Chondrocyte (in vitro differentiated cells): Measurements from ENCODE around the gene WFDC11. TPM values are rescaled to one million over a fixed set of nuclear protein-coding genes. Genes with fewer than 3 reads are reported as not detected.

Source experiments
- DNase-seq: peaks from one replicate; pipeline ENCODE4 v3.0.0; 2021; ENCODE audit warnings: mixed read lengths, low spot score
- H3K27ac Mint-ChIP-seq: one replicate; pipeline ENCODE4 v1.8.0; 2021; ENCODE audit warnings: mild to moderate bottlenecking, moderate library complexity, mixed read lengths; ENCODE audit not compliant: unreplicated experiment
- H3K27me3 Mint-ChIP-seq: 2 replicates; pipeline ENCODE4 v1.8.0; 2021; ENCODE audit warnings: low read depth, mixed read lengths
- H3K36me3 Mint-ChIP-seq: 2 replicates; pipeline ENCODE4 v1.8.0; 2021; ENCODE audit warnings: low read depth, mixed read lengths
- H3K4me1 Mint-ChIP-seq: 2 replicates; pipeline ENCODE4 v1.8.0; 2021; ENCODE audit warnings: low read depth, mild to moderate bottlenecking, mixed read lengths
- H3K4me3 Mint-ChIP-seq: one replicate; pipeline ENCODE4 v1.8.0; 2021; ENCODE audit warnings: mild to moderate bottlenecking, moderate library complexity, mixed read lengths; ENCODE audit not compliant: unreplicated experiment
- H3K9me3 Mint-ChIP-seq: 2 replicates; pipeline ENCODE4 v1.8.0; 2021; ENCODE audit warnings: low read depth, mixed read lengths
- microRNA-seq: library from miRNA; unstranded; fragments of <30 nt; microRNA quantifications from one replicate; pipeline ENCODE4 v1.2.0, GENCODE V29; 2020; ENCODE audit warnings: borderline number of aligned reads
- total RNA-seq: library from RNA; stranded (reverse); gene quantifications from 3 replicates; pipeline ENCODE4 v1.2.1, GENCODE V29; 2021
- TF ChIP-seq, protein P1 (sequence below): fragments of 200-600 bp; sonication (generic); IDR thresholded peaks from 2 replicates; pipeline ENCODE4 v1.5.0; 2021; ENCODE audit warnings: antibody characterized with exemption, mild to moderate bottlenecking, moderate library complexity

WFDC11 gene
- total RNA-seq, 1 donor from 2014 or later = not detected

DNA sequence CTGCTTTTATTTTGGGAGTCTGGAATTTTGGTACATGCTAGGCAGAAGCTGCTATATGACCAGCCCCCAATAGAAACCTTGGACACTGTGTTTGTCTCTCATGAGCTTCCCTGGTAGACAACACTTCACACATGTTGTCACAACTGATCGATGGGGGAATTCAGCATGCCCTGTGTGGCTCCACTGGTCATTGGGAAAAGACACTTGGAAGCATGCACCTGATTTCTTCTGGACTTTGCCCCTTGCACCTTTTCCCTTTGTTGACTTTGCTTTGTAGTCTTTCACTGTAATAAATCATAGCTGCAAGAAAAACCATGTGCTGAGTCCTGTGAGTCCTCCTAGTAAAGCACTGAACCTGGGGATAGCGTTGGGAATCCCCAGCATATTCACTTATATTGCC lies 48.4 kb downstream of the WFDC11 start:
- Mint-ChIP-seq H3K27me3 (peaks cover 13% of the 10 kb centered on the region), H3K4me3 (no peak overlapping the region)

DNA sequence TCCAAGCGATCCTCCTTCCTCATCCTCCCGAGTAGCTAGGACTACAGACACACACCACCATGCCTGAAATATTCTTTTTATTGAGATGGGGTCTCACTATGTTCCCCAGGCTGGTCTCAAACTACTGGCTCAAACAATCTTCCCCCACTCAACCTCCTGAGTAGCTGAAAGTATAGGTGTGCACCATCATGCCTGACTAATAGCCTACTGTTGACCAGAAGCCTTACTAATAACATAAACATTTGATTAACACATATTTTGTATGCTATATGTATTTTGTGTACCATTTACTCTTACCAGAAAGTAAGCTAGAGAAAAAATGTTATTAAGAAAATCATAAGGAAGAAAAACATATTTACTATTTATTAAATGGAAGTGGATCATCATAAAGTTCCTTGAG lies 52.4 kb downstream of the WFDC11 start:
- H3K4me1 Mint-ChIP-seq = no peaks in the 10 kb centered on the region
- no peaks in the 10 kb centered on the region for H3K27me3 Mint-ChIP-seq
- DNase-seq = no peak
- TF ChIP-seq, protein P1, sequence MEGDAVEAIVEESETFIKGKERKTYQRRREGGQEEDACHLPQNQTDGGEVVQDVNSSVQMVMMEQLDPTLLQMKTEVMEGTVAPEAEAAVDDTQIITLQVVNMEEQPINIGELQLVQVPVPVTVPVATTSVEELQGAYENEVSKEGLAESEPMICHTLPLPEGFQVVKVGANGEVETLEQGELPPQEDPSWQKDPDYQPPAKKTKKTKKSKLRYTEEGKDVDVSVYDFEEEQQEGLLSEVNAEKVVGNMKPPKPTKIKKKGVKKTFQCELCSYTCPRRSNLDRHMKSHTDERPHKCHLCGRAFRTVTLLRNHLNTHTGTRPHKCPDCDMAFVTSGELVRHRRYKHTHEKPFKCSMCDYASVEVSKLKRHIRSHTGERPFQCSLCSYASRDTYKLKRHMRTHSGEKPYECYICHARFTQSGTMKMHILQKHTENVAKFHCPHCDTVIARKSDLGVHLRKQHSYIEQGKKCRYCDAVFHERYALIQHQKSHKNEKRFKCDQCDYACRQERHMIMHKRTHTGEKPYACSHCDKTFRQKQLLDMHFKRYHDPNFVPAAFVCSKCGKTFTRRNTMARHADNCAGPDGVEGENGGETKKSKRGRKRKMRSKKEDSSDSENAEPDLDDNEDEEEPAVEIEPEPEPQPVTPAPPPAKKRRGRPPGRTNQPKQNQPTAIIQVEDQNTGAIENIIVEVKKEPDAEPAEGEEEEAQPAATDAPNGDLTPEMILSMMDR = no peak
- no peak overlapping the region for H3K27ac Mint-ChIP-seq
- H3K9me3 Mint-ChIP-seq = peaks cover 4% of the 10 kb centered on the region
- H3K36me3 Mint-ChIP-seq = no peaks in the 10 kb centered on the region
- H3K4me3 Mint-ChIP-seq = no peak overlapping the region

More for the DNA sequence above, 48.4 kb downstream of the WFDC11 start:
- Mint-ChIP-seq H3K36me3 (no peaks in the 10 kb centered on the region), H3K27ac (no peak overlapping the region), H3K4me1 (no peaks in the 10 kb centered on the region), H3K9me3 (peaks cover 7% of the 10 kb centered on the region)
- DNase-seq = no peak
- TF ChIP-seq, protein P1 = no peak

DNA sequence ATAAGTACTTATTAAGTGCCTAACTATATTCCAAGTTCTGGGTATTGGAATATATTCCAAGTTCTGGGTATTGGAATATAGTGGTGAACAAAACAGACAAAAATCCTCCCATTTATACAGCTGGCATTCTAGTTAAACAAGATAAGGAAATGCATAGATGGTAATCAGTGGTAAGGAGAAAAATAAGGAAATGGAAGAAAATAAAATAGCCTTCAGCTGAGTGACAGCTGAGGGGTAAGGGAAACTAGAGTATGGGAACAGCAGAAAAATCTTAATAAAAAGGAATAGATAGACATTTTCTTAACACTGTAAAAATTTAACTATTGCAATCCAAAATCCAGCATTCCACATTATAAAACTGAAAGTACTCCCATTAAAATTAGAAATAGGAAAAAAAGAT lies 57.7 kb downstream of the WFDC11 start:
- Mint-ChIP-seq H3K9me3 (peaks cover 10% of the 10 kb centered on the region), H3K36me3 (no peaks in the 10 kb centered on the region), H3K27ac (no peak overlapping the region), H3K4me3 (no peak overlapping the region), H3K27me3 (no peaks in the 10 kb centered on the region), H3K4me1 (no peaks in the 10 kb centered on the region)
- TF ChIP-seq, protein P1 = no peak
- no peak for DNase-seq

DNA sequence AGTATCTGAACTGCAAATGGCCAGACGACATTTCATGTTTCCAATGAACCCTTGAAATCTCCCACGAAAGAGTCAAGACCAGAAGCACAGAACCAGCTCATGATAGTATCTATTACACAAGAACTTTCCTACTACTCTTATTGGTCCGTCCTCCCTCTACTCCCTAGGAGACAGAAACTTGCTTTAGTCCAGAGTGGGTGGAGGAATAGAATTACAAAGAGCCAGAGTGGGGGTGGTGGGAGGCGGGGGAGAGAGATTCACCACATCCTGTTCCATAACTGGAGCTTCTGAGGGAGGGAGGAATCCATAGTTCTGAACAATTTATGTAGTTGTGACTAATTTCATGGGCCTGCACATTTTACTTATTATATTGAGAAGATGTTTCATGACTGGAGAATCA lies 59.0 kb downstream of the WFDC11 start:
- Mint-ChIP-seq H3K4me3 (no peak overlapping the region), H3K27ac (no peak overlapping the region), H3K9me3 (peaks cover 17% of the 10 kb centered on the region), H3K27me3 (no peaks in the 10 kb centered on the region), H3K4me1 (no peaks in the 10 kb centered on the region), H3K36me3 (no peaks in the 10 kb centered on the region)
- TF ChIP-seq, protein P1 = no peak
- no peak for DNase-seq

DNA sequence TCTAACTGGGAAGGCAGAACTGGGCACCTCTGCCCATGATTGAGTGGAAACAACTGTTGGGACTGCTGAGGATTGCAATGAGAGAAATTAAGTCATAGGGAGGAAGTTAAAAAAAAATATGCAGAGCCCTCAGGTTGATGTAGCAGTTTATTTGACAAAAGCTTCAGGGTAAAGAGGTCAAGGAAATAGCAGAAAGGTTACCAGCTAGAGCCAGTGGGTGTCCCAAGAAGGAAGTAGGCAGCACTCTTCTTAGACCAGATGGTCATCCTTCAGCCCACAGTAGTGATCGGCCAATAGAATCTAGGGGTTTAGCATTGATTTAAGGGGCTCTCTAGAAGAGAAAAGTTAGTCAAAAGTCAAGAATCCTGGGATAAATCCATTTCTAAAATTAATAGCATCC lies 62.2 kb downstream of the WFDC11 start:
- Mint-ChIP-seq H3K27ac (no peak overlapping the region), H3K36me3 (peaks cover 2% of the 10 kb centered on the region), H3K4me3 (no peak overlapping the region), H3K4me1 (no peaks in the 10 kb centered on the region), H3K27me3 (no peaks in the 10 kb centered on the region), H3K9me3 (peaks cover 31% of the 10 kb centered on the region)
- TF ChIP-seq, protein P1 = no peak
- no peak for DNase-seq

Small RNAs within 50 kb of the gene (microRNA-seq; reads per million reads assigned to microRNA genes)
- not detected for gene MIR3617

Other genes starting within 250 kb of the WFDC11 start
- gene WFDC2, start 200.5 kb downstream of the WFDC11 start, total RNA-seq = not detected in 3 replicates
- not detected in 3 replicates for gene SPINT3, start 154.6 kb downstream of the WFDC11 start, total RNA-seq
- not detected in 3 replicates for gene WFDC6, start 130.8 kb downstream of the WFDC11 start, total RNA-seq
- not detected in 3 replicates for gene EPPIN, start 122.8 kb downstream of the WFDC11 start, total RNA-seq
- not detected in 3 replicates for gene WFDC8, start 91.0 kb downstream of the WFDC11 start, total RNA-seq
- not detected in 3 replicates for gene WFDC10A, start 40.5 kb downstream of the WFDC11 start, total RNA-seq
- gene WFDC9, start 39.0 kb downstream of the WFDC11 start, total RNA-seq = not detected in 3 replicates
- not detected in 3 replicates for gene WFDC13, start 31.8 kb upstream of the WFDC11 start, total RNA-seq
- gene WFDC10B, start 34.8 kb upstream of the WFDC11 start, total RNA-seq = not detected in 3 replicates
- gene SPINT4, start 52.1 kb upstream of the WFDC11 start, total RNA-seq = not detected in 3 replicates
- gene WFDC3, start 121.6 kb upstream of the WFDC11 start, total RNA-seq = 0.70 to 1.4 TPM in 2 of 3 replicates, not detected in the other
- 22.1 to 22.9 TPM (median 22.5 TPM) in 3 replicates for gene DNTTIP1, start 121.7 kb upstream of the WFDC11 start, total RNA-seq
- 12.8 to 17.2 TPM (median 15.3 TPM) in 3 replicates for gene UBE2C, start 142.4 kb upstream of the WFDC11 start, total RNA-seq
- 0.46 to 0.63 TPM (median 0.52 TPM) in 3 replicates for gene TNNC2, start 157.1 kb upstream of the WFDC11 start, total RNA-seq
- gene SNX21, start 163.6 kb upstream of the WFDC11 start, total RNA-seq = 25.2 to 27.7 TPM (median 26.5 TPM) in 3 replicates
- gene ACOT8, start 187.2 kb upstream of the WFDC11 start, total RNA-seq = 14.2 to 22.8 TPM (median 15.9 TPM) in 3 replicates
- 3.4 to 4.9 TPM (median 3.9 TPM) in 3 replicates for gene ZSWIM3, start 187.4 kb upstream of the WFDC11 start, total RNA-seq
- 7.9 to 11.3 TPM (median 8.1 TPM) in 3 replicates for gene ZSWIM1, start 211.0 kb upstream of the WFDC11 start, total RNA-seq
- 0.49 to 1.4 TPM (median 1.2 TPM) in 3 replicates for gene SPATA25, start 217.4 kb upstream of the WFDC11 start, total RNA-seq
- gene NEURL2, start 221.0 kb upstream of the WFDC11 start, total RNA-seq = 1.8 to 3.0 TPM (median 2.7 TPM) in 3 replicates
- 172 to 199 TPM (median 175 TPM) in 3 replicates for gene CTSA, start 221.1 kb upstream of the WFDC11 start, total RNA-seq
- gene PLTP, start 241.9 kb upstream of the WFDC11 start, total RNA-seq = 48.1 to 53.1 TPM (median 48.5 TPM) in 3 replicates